Measurements from ENCODE around the gene GULP1. TPM values are rescaled to one million over a fixed set of nuclear protein-coding genes. Genes with fewer than 3 reads are reported as not detected.

GULP1 gene
- total and polyA plus RNA-seq, 10 of the 15 experiments (the other 5 are each of a cell fraction or from before 2014, with no cell fraction given), result 0.02 to 1.3 (median 0.15) TPM; not detected in 5

DNA sequence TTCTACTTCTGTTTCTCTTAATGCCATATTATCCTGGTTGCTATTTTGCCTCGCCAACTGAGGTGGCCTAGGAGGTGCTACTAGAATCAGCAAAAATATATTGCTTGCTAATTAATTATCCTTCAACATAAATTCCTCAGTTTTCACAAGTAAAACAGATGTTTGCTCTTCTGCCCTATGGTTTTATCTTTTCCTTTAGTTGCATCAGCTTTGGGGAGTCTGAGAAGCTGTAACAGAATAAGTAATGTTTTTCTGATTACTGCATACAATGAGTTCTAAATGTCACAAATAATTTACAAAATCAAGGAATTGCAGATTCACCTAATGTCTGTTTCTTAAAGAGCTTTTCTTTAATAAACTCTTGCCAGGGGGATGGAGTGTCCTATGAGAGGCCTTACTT lies 36.7 kb downstream of the GULP1 start (continued):
- TF ChIP-seq, protein P1, sequence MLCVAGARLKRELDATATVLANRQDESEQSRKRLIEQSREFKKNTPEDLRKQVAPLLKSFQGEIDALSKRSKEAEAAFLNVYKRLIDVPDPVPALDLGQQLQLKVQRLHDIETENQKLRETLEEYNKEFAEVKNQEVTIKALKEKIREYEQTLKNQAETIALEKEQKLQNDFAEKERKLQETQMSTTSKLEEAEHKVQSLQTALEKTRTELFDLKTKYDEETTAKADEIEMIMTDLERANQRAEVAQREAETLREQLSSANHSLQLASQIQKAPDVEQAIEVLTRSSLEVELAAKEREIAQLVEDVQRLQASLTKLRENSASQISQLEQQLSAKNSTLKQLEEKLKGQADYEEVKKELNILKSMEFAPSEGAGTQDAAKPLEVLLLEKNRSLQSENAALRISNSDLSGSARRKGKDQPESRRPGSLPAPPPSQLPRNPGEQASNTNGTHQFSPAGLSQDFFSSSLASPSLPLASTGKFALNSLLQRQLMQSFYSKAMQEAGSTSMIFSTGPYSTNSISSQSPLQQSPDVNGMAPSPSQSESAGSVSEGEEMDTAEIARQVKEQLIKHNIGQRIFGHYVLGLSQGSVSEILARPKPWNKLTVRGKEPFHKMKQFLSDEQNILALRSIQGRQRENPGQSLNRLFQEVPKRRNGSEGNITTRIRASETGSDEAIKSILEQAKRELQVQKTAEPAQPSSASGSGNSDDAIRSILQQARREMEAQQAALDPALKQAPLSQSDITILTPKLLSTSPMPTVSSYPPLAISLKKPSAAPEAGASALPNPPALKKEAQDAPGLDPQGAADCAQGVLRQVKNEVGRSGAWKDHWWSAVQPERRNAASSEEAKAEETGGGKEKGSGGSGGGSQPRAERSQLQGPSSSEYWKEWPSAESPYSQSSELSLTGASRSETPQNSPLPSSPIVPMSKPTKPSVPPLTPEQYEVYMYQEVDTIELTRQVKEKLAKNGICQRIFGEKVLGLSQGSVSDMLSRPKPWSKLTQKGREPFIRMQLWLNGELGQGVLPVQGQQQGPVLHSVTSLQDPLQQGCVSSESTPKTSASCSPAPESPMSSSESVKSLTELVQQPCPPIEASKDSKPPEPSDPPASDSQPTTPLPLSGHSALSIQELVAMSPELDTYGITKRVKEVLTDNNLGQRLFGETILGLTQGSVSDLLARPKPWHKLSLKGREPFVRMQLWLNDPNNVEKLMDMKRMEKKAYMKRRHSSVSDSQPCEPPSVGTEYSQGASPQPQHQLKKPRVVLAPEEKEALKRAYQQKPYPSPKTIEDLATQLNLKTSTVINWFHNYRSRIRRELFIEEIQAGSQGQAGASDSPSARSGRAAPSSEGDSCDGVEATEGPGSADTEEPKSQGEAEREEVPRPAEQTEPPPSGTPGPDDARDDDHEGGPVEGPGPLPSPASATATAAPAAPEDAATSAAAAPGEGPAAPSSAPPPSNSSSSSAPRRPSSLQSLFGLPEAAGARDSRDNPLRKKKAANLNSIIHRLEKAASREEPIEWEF (IDR thresholded peaks at IDR 0.05; ENCODE audit: insufficient replicate concordance, low read depth, low read length), result no peak

DNA sequence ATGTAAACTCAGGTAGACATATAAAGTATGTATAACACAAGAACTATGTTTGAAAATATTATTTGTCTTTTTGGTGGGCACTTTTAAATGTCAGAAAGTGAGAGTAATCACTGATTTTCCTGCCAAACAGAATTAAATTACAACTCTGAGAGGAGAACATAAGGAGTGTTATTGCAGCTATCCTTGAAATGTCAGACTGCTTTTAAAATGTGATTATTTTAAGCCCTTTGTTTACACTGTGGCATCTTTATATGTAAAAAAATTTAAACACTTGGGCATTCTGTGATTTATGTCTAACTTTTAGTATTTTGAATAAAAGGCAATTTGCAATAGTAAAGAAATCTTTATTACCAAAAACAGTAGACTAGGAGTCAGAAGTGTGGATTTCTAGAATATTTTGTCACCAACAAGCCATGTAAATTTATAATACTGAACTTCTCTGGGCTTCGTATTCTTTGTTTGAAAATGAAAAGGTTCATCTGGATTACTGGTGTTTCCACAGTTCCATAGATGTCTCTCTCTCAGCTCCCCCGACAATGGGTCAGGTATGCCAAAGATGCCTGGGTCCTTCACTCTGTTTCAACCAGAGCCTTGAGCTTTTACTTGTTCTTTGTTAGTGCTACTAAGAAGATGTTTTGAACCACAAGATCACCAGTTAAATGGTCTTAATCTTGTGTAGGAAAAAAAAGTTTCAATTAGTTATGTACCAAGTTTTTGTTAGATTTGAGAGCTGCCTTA lies 38.8 kb downstream of the GULP1 start:
- no peak for FAIRE-seq
- TF ChIP-seq, protein P2, sequence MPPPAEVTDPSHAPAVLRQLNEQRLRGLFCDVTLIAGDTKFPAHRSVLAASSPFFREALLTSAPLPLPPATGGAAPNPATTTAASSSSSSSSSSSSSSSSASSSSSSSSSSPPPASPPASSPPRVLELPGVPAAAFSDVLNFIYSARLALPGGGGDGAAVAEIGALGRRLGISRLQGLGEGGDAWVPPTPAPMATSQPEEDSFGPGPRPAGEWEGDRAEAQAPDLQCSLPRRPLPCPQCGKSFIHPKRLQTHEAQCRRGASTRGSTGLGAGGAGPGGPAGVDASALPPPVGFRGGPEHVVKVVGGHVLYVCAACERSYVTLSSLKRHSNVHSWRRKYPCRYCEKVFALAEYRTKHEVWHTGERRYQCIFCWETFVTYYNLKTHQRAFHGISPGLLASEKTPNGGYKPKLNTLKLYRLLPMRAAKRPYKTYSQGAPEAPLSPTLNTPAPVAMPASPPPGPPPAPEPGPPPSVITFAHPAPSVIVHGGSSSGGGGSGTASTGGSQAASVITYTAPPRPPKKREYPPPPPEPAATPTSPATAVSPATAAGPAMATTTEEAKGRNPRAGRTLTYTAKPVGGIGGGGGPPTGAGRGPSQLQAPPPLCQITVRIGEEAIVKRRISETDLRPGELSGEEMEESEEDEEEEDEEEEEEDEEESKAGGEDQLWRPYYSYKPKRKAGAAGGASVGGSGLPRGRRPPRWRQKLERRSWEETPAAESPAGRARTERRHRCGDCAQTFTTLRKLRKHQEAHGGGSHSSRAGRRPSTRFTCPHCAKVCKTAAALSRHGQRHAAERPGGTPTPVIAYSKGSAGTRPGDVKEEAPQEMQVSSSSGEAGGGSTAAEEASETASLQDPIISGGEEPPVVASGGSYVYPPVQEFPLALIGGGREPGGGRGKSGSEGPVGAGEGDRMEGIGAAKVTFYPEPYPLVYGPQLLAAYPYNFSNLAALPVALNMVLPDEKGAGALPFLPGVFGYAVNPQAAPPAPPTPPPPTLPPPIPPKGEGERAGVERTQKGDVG (CRISPR knock-in tag; IDR thresholded peaks at IDR 0.05), result no peak
- TF ChIP-seq RELA (IDR thresholded peaks at IDR 0.05; ENCODE audit: borderline replicate concordance, partially characterized antibody) (no peak), ASH2L (IDR thresholded peaks at IDR 0.05; ENCODE audit: borderline replicate concordance, low read depth) (no peak), BACH1 (IDR thresholded peaks at IDR 0.05; ENCODE audit: borderline replicate concordance) (no peak)
- TF ChIP-seq, protein P3, sequence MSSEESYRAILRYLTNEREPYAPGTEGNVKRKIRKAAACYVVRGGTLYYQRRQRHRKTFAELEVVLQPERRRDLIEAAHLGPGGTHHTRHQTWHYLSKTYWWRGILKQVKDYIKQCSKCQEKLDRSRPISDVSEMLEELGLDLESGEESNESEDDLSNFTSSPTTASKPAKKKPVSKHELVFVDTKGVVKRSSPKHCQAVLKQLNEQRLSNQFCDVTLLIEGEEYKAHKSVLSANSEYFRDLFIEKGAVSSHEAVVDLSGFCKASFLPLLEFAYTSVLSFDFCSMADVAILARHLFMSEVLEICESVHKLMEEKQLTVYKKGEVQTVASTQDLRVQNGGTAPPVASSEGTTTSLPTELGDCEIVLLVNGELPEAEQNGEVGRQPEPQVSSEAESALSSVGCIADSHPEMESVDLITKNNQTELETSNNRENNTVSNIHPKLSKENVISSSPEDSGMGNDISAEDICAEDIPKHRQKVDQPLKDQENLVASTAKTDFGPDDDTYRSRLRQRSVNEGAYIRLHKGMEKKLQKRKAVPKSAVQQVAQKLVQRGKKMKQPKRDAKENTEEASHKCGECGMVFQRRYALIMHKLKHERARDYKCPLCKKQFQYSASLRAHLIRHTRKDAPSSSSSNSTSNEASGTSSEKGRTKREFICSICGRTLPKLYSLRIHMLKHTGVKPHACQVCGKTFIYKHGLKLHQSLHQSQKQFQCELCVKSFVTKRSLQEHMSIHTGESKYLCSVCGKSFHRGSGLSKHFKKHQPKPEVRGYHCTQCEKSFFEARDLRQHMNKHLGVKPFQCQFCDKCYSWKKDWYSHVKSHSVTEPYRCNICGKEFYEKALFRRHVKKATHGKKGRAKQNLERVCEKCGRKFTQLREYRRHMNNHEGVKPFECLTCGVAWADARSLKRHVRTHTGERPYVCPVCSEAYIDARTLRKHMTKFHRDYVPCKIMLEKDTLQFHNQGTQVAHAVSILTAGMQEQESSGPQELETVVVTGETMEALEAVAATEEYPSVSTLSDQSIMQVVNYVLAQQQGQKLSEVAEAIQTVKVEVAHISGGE (CRISPR knock-in tag; IDR thresholded peaks at IDR 0.05), result no peak

More for the DNA sequence above, 38.8 kb downstream of the GULP1 start:
- DNase-seq (ENCODE audit: low read depth, low spot score) (no peak), ATAC-seq (no peak)
- H3K9me3 ChIP-seq (replicated peaks; ENCODE audit: control insufficient read depth, insufficient read depth, low read length), result no peaks in the 10 kb centered on the region
- ChIA-PET RAD21 (ENCODE audit: unreplicated experiment) (no interaction called here), SMC1A (ENCODE audit: uncharacterized antibody, unreplicated experiment) (interaction anchor here (0.7 kb wide), 1 partner anchor 92 kb away, joined by 3 read pairs; no protein-coding TSS in a partner anchor), CTCF (no interaction called here), POLR2A (no interaction called here)
- in situ Hi-C loops (cut with MboI) (no loop called here), intact Hi-C loops (cut with micrococcal nuclease; ENCODE audit: unreplicated experiment) (no loop called here)
- H3K79me2 ChIP-seq (ENCODE audit: control insufficient read depth, insufficient read depth, low read length), result no peaks in the 10 kb centered on the region
- no peak overlapping the region for H3K9ac ChIP-seq (ENCODE audit: control insufficient read depth, insufficient read depth, low read length)
- H3K27ac ChIP-seq (ENCODE audit: control insufficient read depth, insufficient read depth), result no peak overlapping the region
- no peaks in the 10 kb centered on the region for H3K4me1 ChIP-seq (ENCODE audit: control insufficient read depth, insufficient read depth, low read length)
- no peaks in the 10 kb centered on the region for H3K36me3 ChIP-seq (ENCODE audit: control insufficient read depth in 2 of 2, insufficient read depth in 2 of 2, low read length in 1 of 2)
- no TSS peak for BruUV-seq (replicated peaks)
- no peak overlapping the region for H3K4me2 ChIP-seq (ENCODE audit: control insufficient read depth, insufficient read depth)
- no peak overlapping the region for H3K4me3 ChIP-seq
- H3K27me3 ChIP-seq (replicated peaks in 1 of 2; ENCODE audit: control insufficient read depth in 2 of 2, insufficient read depth in 2 of 2, low read length in 1 of 2), result no peaks in the 10 kb centered on the region; a peak in 1 of 4 replicates
- no peaks in the 10 kb centered on the region for H4K20me1 ChIP-seq (ENCODE audit: control insufficient read depth, insufficient read depth)
- H2AFZ ChIP-seq (ENCODE audit: control insufficient read depth, low read depth, low read length), result no peak overlapping the region
- 2% methylated on average over 2 of the region's 2 CpGs for WGBS (ENCODE audit: insufficient coverage, insufficient replicate concordance, low lambda C conversion rate, missing lambda C conversion rate)
